Small intestine (tissue), 7 donors: ENCODE results near the gene ADORA2A. TPM values are rescaled to one million over a fixed set of nuclear protein-coding genes. Genes with fewer than 3 reads are reported as not detected.
A peak's percentile ranks its signal among the peaks of the same experiment; 100 is the strongest.

Experiments
- DNase-seq, 2 donors: peaks; one replicate each; pipeline versions ENCODE4 v3.0.0 to v3.0.0-alpha.2; 2013
- FAIRE-seq: peaks from 2 replicates; lab custom pipeline; 2012; peaks lifted over from hg19 to GRCh38; lab: Jason Lieb, UNC
- H3K27ac ChIP-seq, 3 donors: one replicate each; pipeline ENCODE4 v1.5.1; 2013; ENCODE audit warnings: low read length in 2 of 3, mild to moderate bottlenecking in 2 of 3, control low read depth in 1 of 3, inconsistent platforms in 1 of 3, low read depth in 1 of 3, moderate library complexity in 1 of 3
- H3K27me3 ChIP-seq, 3 donors: one replicate each; pipeline ENCODE4 v1.6.1; 2013; ENCODE audit warnings: low read length in 3 of 3, inconsistent platforms in 1 of 3; ENCODE audit not compliant: control insufficient read depth in 3 of 3, insufficient read depth in 3 of 3
- H3K36me3 ChIP-seq, 3 donors: one replicate each; pipeline ENCODE4 v1.6.1; 2013; ENCODE audit warnings: low read length in 3 of 3, inconsistent platforms in 1 of 3, low read depth in 1 of 3, mild to moderate bottlenecking in 1 of 3, moderate library complexity in 1 of 3; ENCODE audit not compliant: control insufficient read depth in 3 of 3, insufficient read depth in 2 of 3
- H3K4me1 ChIP-seq, 3 donors: one replicate each; pipeline ENCODE4 v1.6.1; 2013; ENCODE audit warnings: low read length in 2 of 3, inconsistent platforms in 1 of 3, low read depth in 1 of 3, mild to moderate bottlenecking in 1 of 3, moderate library complexity in 1 of 3; ENCODE audit not compliant: control insufficient read depth in 3 of 3, insufficient read depth in 2 of 3
- H3K4me3 ChIP-seq, 3 donors: one replicate each; pipeline ENCODE4 v1.5.1; 2013; ENCODE audit warnings: low read length in 3 of 3, control low read depth in 1 of 3, inconsistent platforms in 1 of 3, low read depth in 1 of 3, mild to moderate bottlenecking in 1 of 3, moderate library complexity in 1 of 3
- H3K9me3 ChIP-seq, 2 donors: one replicate each; pipeline ENCODE4 v1.6.1; 2013; ENCODE audit warnings: low read depth in 1 of 2, low read length in 1 of 2; ENCODE audit not compliant: control insufficient read depth in 2 of 2, insufficient read depth in 1 of 2
- WGBS, 3 donors: extraction: QIAGEN DNeasy Blood & Tissue Kit; methylation state at CpG; one replicate each; pipeline ENCODE4 v1.1.7; 2013; 5-methylcytosine and 5-hydroxymethylcytosine counted together
- polyA plus RNA-seq, 4 donors: library from polyadenylated mRNA; stranded (reverse) in 3 of 4; unstranded in 1 of 4; fragments of 200-250 nt in 3 of 4; fragments of 120-200 nt in 1 of 4; gene quantifications; one replicate each; pipeline versions ENCODE4 v1.2.1 to v1.2.3, GENCODE V29; 2013
- donor health status: healthy with polysubstance abuse.
- donor health status: control.
- donor health status: control.
- donor health status: Bipolar disorder and iron deficiency.
- donor health status: healthy.

The ADORA2A gene
- polyA plus RNA-seq, 4 donors, result 0.67 to 9.0 (median 2.5) TPM

- Histone ChIP-seq H3K27ac (no peak overlapping the region), H3K4me3 (peak overlapping the region in 2 of 3 donors; percentile 50 to 62), H3K36me3 (peaks cover 0 to 7% (median 0%) of the 10 kb centered on the region in 3 donors), H3K9me3 (no peaks in the 10 kb centered on the region), H3K27me3 (peaks cover 0 to 24% (median 4%) of the 10 kb centered on the region in 3 donors), H3K4me1 (peaks cover 2 to 14% (median 5%) of the 10 kb centered on the region in 3 donors)
- DNase-seq, result peak; percentile 36 to 73
- WGBS, 3 donors, result 0 to 1% (median 0%) methylated on average over 26 to 56 of the region's 56 CpGs
- no peak for FAIRE-seq
Observed at GRCh38 chr22:24423519-24424000, 3.8 kb upstream of the ADORA2A start.

GRCh38 chr22:24424001-24424900 is 3.1 kb upstream of the ADORA2A start:
- peaks cover 2 to 20% (median 5%) of the 10 kb centered on the region in 3 donors for H3K4me1 ChIP-seq
- no peaks in the 10 kb centered on the region for H3K9me3 ChIP-seq
- H3K4me3 ChIP-seq, result peak overlapping the region; percentile 46 to 62 (median 50)
- no peak overlapping the region for H3K27ac ChIP-seq
- peaks cover 0 to 24% (median 4%) of the 10 kb centered on the region in 3 donors for H3K27me3 ChIP-seq
- 5 to 13% (median 9%) methylated on average over 71 to 105 of the region's 105 CpGs for WGBS, 3 donors
- DNase-seq, result peak in 1 of 2 donors; percentile 59
- FAIRE-seq, result no peak
- H3K36me3 ChIP-seq, result peaks cover 0 to 2% (median 0%) of the 10 kb centered on the region in 3 donors

- H3K27ac ChIP-seq, result no peak overlapping the region
- peaks cover 2 to 16% (median 5%) of the 10 kb centered on the region in 3 donors for H3K4me1 ChIP-seq
- FAIRE-seq, result no peak
- peak overlapping the region in 2 of 3 donors; percentile 46 to 62 for H3K4me3 ChIP-seq
- H3K27me3 ChIP-seq, result peaks cover 0 to 24% (median 2%) of the 10 kb centered on the region in 3 donors
- H3K9me3 ChIP-seq, result no peaks in the 10 kb centered on the region
- 75 to 81% (median 79%) methylated on average over 25 to 32 of the region's 32 CpGs for WGBS, 3 donors
- H3K36me3 ChIP-seq, result peaks cover 0 to 2% (median 0%) of the 10 kb centered on the region in 3 donors
- no peak for DNase-seq
Observed at GRCh38 chr22:24424901-24425775, 2.3 kb upstream of the ADORA2A start.

DNA sequence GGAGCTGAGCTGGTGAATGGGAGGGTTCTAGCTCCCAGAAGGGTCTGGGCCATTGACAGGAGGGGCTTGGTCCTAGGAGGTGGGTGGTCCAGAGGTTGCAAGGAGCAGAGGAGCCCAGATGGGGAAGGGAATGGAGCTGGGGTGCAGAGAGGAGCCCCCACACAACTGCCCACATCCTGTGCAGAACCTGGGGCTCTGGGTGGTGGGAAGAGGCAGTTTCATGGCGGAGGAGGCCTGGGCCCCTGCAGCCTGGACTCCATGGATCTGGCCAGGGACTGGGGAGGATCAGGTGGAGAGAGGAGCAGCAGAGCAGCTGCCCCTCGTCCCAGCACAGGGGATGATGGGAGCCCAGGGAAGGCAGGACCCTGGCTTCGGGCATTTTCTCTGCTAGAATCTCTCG is 963 bp upstream of the ADORA2A start:
- Histone ChIP-seq H3K4me1 (peaks cover 2 to 13% (median 5%) of the 10 kb centered on the region in 3 donors), H3K4me3 (no peak overlapping the region), H3K9me3 (no peaks in the 10 kb centered on the region), H3K27ac (peak overlapping the region in 1 of 3 donors; percentile 81), H3K36me3 (peaks cover 0 to 3% (median 0%) of the 10 kb centered on the region in 3 donors), H3K27me3 (peaks cover 0 to 24% (median 0%) of the 10 kb centered on the region in 3 donors)
- WGBS, 3 donors, result 79 to 98% (median 87%) methylated on average over 4 of the region's 4 CpGs
- no peak for FAIRE-seq
- DNase-seq, result no peak

DNA sequence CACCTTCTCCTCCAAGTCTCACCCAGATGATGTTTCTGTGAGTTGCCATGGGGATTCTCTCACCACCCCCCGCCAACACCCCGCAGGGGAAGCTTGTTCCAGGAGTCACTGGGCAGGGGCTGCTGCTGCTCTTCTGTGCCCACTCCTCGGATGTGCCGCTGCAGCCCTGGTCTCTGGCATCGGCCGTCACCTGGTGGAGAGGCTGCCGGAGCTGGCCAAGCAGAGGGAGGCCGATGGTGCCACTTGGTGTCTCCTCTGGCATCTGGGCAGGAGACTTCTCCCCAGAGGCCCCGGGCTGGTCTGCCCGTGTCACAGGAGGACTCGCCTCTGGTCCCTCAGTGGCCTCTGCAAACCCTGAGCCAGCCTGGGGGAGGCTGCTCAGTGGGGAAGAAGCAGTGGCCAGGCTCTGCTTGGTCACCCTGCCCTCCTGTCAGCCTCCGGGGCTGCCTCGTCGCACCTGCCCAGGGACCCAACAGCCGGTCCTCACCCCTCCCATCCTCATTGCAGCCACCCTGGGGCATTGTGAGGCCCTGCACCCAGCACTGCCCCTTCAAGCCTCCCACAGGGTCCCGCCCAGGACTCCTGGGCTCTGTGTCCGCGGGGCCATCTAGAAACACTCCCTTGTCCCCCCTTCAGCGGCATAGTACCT is 424 bp upstream of the ADORA2A start:
- Histone ChIP-seq H3K9me3 (no peaks in the 10 kb centered on the region), H3K4me3 (peak overlapping the region in 1 of 3 donors; percentile 43), H3K4me1 (peaks cover 2 to 13% (median 5%) of the 10 kb centered on the region in 3 donors), H3K27ac (peak overlapping the region in 2 of 3 donors; percentile 56 to 81), H3K36me3 (peaks cover 0 to 7% (median 0%) of the 10 kb centered on the region in 3 donors), H3K27me3 (peaks cover 0 to 24% (median 0%) of the 10 kb centered on the region in 3 donors)
- 74 to 83% (median 81%) methylated on average over 16 to 19 of the region's 19 CpGs for WGBS, 3 donors
- no peak for FAIRE-seq
- no peak for DNase-seq

DNA sequence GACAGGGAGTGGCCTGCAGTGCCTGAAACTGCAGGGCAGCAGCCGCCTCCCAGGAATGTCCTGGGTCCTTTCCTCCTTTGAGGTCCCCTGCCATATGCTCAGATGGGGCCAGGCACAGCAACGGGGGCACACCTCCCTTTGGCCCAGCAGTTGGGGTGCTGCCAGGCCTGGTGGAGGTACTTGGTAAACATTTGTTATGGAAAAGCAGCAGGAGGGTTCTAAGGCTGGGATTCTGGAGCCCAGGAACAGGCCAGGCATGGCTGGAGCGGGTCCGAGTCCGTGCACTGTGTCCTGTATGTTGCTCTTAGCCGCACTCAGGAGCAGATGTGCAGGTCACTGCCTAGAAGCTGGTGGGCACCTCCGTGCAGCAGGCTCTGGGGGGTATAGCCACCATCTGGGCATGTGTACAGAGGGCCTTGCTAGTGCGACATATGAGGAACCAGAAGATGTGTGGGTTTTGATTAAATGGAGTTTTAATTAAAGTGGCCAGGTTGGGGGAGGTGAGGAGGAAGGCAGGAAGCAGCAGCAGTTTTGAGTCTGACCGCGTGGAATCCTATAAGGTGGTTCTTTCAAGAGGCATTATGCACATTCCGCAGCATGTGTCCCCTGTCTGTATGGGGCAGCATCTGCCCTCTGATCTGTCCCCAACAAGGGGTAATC is 1.5 kb downstream of the ADORA2A start:
- H3K4me3 ChIP-seq, result peak overlapping the region in 1 of 3 donors; percentile 31
- peak overlapping the region in 2 of 3 donors; percentile 32 to 81 for H3K27ac ChIP-seq
- DNase-seq (no peak), FAIRE-seq (no peak)
- H3K36me3 ChIP-seq, result peaks cover 0 to 15% (median 0%) of the 10 kb centered on the region in 3 donors
- H3K27me3 ChIP-seq, result peaks cover 0 to 24% (median 0%) of the 10 kb centered on the region in 3 donors
- H3K9me3 ChIP-seq, result no peaks in the 10 kb centered on the region
- 65 to 71% (median 66%) methylated on average over 11 of the region's 11 CpGs for WGBS, 3 donors
- H3K4me1 ChIP-seq, result peaks cover 3 to 20% (median 15%) of the 10 kb centered on the region in 3 donors
